Esophagus squamous epithelium (tissue), 4 donors: ENCODE results near the gene CMAS.

ENCODE experiments used
- POLR2A ChIP-seq, 4 donors: fragments of 450-650 bp; IDR thresholded peaks; one replicate each; pipeline ENCODE4 v1.6.1; 2017; ENCODE audit warnings: antibody characterized with exemption in 4 of 4, mild to moderate bottlenecking in 4 of 4, moderate library complexity in 3 of 4
- TF ChIP-seq, protein P1 (sequence below), 6 experiments: fragments of 450-650 bp in 4 of 6; fragments of 200-600 bp in 2 of 6; sonication (generic) in 2 of 6; IDR thresholded peaks; one replicate each; pipeline ENCODE4 v1.5.1; 2016 to 2019; ENCODE audit warnings: antibody characterized with exemption in 6 of 6, mild to moderate bottlenecking in 4 of 6, moderate library complexity in 4 of 6

DNA sequence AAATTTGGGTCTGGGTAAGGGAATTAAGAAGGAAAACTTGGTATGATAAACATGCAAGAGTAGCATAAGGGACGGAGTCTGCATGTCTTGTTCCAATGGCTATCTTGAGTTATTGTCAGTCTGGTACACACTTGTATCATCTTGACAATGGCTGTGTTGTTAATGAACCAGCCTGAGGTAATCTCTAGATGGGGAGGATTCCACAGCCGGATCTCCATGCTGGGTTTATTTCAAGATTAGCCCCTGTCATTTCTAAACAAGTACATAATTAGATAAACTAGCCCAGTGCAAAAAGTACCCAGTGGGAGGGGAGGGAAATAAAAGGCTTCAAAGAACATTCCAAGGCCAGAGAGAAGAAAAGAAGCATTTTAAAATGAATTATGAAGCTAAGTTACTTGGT lies 16.5 kb upstream of the CMAS start:
- no peak for TF ChIP-seq POLR2A (IDR thresholded peaks at IDR 0.05)
- TF ChIP-seq, protein P1, sequence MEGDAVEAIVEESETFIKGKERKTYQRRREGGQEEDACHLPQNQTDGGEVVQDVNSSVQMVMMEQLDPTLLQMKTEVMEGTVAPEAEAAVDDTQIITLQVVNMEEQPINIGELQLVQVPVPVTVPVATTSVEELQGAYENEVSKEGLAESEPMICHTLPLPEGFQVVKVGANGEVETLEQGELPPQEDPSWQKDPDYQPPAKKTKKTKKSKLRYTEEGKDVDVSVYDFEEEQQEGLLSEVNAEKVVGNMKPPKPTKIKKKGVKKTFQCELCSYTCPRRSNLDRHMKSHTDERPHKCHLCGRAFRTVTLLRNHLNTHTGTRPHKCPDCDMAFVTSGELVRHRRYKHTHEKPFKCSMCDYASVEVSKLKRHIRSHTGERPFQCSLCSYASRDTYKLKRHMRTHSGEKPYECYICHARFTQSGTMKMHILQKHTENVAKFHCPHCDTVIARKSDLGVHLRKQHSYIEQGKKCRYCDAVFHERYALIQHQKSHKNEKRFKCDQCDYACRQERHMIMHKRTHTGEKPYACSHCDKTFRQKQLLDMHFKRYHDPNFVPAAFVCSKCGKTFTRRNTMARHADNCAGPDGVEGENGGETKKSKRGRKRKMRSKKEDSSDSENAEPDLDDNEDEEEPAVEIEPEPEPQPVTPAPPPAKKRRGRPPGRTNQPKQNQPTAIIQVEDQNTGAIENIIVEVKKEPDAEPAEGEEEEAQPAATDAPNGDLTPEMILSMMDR (IDR thresholded peaks at IDR 0.05): no peak
